K562 (cell line): ENCODE data around the gene TBX1. TPM values are rescaled to one million over a fixed set of nuclear protein-coding genes. Genes with fewer than 3 reads are reported as not detected.

Experiments used
- NR3C1 ChIP-seq: sonication (generic); formaldehyde crosslinking; IDR thresholded peaks from 2 replicates; pipeline ENCODE4 v1.8.1; 2022; ENCODE audit warnings: missing genetic modification reagents
- SRSF7 ChIP-seq: fragments of 200-400 bp; formaldehyde crosslinking; optimal IDR thresholded peaks from 2 replicates; pipeline ENCODE3; 2017; ENCODE audit warnings: mild to moderate bottlenecking, low read depth, low read length
- polyA plus RNA-seq, 8 experiments: library from polyadenylated mRNA; depleted of rRNA in 4 of 8; stranded (reverse) in 5 of 8; unstranded in 3 of 8; fragments of >200 nt; fragmentation: Nextera tagmentation in 2 of 8; fragmentation: Illumina TruSeq in 1 of 8; extraction: Ambion mirVana in 2 of 8; extraction: Trizol in 1 of 8; gene quantifications; 2 replicates each; pipeline versions ENCODE4 v1.2.1 to v1.2.3, GENCODE V29; 2011 to 2014; ENCODE audit warnings: inconsistent platforms in 1 of 8, missing spikeins in 1 of 8
- total RNA-seq, 7 experiments: library from RNA; depleted of rRNA in 6 of 7; stranded (reverse); fragments of >200 nt in 6 of 7; fragmentation: Illumina TruSeq in 2 of 7; extraction: Trizol in 2 of 7; gene quantifications; 2 replicates each; pipeline versions ENCODE4 v1.2.1 to v1.2.3, GENCODE V29; 2011 to 2021; ENCODE audit warnings: low replicate concordance in 1 of 7
- TF ChIP-seq, protein P1 (sequence below): fragments of 200-600 bp; sonication (generic); IDR thresholded peaks from one replicate; pipeline ENCODE4 v1.6.1; 2012; ENCODE audit warnings: mild to moderate bottlenecking, low read depth, low read length, inconsistent platforms
- TF ChIP-seq, protein P2 (sequence below): fragments of 250-450 bp; sonication (Bioruptor Pico); IDR thresholded peaks from 2 replicates; pipeline ENCODE4 v1.4.0; 2020
- TF ChIP-seq, protein P3 (sequence below): fragments of 450-650 bp; IDR thresholded peaks from 2 replicates; pipeline ENCODE4 v1.6.1; 2016; ENCODE audit warnings: borderline replicate concordance

TBX1 gene
- total and polyA plus RNA-seq, 9 of the 15 experiments (the other 6 are each of a cell fraction or from before 2014, with no cell fraction given), result 0.07 to 35.0 (median 3.9) TPM

DNA sequence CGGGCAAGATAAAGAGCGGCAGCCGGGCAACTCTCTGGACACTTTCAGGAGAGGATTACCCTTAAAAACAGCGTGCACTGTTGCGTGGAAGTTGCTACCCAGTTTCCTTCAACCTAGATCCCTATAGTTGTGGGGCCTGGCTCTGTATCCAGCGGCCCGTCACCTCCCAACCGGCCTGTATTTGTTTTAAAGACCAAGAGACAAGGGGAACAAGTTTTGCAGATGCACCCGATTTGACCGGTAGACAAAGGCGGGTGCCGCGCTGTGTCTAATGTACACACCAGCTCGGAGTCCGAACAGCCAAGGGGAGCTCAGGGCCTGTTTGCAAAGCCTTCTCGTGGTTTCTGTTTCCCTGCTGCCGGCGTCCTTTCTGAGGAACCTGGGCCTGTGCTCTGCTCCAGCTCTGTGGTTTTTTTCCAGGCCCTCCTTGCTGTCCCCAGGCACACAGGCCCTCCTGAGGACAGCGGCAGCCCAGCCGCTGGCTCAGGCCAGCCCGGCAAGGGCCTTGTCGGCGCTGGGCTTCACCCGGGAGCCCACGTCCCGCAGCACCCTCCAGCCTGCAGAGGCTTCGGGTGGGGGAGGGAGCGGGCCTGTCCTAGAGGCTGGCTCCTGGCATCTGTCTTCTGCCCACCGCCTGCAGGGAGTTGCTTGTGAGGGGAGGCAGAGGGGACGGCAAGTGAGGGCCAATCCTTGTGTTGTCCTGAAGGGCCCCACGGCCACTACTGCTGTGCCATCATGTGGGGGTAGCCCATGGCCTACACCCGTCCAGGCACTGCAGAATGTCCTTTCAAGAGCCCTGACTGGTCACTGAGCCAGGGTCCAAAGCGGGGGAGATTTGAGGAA lies 1.4 kb downstream of the TBX1 start (continued):
- TF ChIP-seq, protein P1, sequence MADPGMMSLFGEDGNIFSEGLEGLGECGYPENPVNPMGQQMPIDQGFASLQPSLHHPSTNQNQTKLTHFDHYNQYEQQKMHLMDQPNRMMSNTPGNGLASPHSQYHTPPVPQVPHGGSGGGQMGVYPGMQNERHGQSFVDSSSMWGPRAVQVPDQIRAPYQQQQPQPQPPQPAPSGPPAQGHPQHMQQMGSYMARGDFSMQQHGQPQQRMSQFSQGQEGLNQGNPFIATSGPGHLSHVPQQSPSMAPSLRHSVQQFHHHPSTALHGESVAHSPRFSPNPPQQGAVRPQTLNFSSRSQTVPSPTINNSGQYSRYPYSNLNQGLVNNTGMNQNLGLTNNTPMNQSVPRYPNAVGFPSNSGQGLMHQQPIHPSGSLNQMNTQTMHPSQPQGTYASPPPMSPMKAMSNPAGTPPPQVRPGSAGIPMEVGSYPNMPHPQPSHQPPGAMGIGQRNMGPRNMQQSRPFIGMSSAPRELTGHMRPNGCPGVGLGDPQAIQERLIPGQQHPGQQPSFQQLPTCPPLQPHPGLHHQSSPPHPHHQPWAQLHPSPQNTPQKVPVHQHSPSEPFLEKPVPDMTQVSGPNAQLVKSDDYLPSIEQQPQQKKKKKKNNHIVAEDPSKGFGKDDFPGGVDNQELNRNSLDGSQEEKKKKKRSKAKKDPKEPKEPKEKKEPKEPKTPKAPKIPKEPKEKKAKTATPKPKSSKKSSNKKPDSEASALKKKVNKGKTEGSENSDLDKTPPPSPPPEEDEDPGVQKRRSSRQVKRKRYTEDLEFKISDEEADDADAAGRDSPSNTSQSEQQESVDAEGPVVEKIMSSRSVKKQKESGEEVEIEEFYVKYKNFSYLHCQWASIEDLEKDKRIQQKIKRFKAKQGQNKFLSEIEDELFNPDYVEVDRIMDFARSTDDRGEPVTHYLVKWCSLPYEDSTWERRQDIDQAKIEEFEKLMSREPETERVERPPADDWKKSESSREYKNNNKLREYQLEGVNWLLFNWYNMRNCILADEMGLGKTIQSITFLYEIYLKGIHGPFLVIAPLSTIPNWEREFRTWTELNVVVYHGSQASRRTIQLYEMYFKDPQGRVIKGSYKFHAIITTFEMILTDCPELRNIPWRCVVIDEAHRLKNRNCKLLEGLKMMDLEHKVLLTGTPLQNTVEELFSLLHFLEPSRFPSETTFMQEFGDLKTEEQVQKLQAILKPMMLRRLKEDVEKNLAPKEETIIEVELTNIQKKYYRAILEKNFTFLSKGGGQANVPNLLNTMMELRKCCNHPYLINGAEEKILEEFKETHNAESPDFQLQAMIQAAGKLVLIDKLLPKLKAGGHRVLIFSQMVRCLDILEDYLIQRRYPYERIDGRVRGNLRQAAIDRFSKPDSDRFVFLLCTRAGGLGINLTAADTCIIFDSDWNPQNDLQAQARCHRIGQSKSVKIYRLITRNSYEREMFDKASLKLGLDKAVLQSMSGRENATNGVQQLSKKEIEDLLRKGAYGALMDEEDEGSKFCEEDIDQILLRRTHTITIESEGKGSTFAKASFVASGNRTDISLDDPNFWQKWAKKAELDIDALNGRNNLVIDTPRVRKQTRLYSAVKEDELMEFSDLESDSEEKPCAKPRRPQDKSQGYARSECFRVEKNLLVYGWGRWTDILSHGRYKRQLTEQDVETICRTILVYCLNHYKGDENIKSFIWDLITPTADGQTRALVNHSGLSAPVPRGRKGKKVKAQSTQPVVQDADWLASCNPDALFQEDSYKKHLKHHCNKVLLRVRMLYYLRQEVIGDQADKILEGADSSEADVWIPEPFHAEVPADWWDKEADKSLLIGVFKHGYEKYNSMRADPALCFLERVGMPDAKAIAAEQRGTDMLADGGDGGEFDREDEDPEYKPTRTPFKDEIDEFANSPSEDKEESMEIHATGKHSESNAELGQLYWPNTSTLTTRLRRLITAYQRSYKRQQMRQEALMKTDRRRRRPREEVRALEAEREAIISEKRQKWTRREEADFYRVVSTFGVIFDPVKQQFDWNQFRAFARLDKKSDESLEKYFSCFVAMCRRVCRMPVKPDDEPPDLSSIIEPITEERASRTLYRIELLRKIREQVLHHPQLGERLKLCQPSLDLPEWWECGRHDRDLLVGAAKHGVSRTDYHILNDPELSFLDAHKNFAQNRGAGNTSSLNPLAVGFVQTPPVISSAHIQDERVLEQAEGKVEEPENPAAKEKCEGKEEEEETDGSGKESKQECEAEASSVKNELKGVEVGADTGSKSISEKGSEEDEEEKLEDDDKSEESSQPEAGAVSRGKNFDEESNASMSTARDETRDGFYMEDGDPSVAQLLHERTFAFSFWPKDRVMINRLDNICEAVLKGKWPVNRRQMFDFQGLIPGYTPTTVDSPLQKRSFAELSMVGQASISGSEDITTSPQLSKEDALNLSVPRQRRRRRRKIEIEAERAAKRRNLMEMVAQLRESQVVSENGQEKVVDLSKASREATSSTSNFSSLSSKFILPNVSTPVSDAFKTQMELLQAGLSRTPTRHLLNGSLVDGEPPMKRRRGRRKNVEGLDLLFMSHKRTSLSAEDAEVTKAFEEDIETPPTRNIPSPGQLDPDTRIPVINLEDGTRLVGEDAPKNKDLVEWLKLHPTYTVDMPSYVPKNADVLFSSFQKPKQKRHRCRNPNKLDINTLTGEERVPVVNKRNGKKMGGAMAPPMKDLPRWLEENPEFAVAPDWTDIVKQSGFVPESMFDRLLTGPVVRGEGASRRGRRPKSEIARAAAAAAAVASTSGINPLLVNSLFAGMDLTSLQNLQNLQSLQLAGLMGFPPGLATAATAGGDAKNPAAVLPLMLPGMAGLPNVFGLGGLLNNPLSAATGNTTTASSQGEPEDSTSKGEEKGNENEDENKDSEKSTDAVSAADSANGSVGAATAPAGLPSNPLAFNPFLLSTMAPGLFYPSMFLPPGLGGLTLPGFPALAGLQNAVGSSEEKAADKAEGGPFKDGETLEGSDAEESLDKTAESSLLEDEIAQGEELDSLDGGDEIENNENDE, result no peak
- TF ChIP-seq NR3C1 (CRISPR knock-in tag), result no peak
- TF ChIP-seq, protein P2, sequence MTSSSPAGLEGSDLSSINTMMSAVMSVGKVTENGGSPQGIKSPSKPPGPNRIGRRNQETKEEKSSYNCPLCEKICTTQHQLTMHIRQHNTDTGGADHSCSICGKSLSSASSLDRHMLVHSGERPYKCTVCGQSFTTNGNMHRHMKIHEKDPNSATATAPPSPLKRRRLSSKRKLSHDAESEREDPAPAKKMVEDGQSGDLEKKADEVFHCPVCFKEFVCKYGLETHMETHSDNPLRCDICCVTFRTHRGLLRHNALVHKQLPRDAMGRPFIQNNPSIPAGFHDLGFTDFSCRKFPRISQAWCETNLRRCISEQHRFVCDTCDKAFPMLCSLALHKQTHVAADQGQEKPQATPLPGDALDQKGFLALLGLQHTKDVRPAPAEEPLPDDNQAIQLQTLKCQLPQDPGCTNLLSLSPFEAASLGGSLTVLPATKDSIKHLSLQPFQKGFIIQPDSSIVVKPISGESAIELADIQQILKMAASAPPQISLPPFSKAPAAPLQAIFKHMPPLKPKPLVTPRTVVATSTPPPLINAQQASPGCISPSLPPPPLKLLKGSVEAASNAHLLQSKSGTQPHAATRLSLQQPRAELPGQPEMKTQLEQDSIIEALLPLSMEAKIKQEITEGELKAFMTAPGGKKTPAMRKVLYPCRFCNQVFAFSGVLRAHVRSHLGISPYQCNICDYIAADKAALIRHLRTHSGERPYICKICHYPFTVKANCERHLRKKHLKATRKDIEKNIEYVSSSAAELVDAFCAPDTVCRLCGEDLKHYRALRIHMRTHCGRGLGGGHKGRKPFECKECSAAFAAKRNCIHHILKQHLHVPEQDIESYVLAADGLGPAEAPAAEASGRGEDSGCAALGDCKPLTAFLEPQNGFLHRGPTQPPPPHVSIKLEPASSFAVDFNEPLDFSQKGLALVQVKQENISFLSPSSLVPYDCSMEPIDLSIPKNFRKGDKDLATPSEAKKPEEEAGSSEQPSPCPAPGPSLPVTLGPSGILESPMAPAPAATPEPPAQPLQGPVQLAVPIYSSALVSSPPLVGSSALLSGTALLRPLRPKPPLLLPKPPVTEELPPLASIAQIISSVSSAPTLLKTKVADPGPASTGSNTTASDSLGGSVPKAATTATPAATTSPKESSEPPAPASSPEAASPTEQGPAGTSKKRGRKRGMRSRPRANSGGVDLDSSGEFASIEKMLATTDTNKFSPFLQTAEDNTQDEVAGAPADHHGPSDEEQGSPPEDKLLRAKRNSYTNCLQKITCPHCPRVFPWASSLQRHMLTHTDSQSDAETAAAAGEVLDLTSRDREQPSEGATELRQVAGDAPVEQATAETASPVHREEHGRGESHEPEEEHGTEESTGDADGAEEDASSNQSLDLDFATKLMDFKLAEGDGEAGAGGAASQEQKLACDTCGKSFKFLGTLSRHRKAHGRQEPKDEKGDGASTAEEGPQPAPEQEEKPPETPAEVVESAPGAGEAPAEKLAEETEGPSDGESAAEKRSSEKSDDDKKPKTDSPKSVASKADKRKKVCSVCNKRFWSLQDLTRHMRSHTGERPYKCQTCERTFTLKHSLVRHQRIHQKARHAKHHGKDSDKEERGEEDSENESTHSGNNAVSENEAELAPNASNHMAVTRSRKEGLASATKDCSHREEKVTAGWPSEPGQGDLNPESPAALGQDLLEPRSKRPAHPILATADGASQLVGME (CRISPR knock-in tag), result 0 out of 2 replicates have a peak, but pooled peaks have one; percentile 31
- TF ChIP-seq, protein P3, sequence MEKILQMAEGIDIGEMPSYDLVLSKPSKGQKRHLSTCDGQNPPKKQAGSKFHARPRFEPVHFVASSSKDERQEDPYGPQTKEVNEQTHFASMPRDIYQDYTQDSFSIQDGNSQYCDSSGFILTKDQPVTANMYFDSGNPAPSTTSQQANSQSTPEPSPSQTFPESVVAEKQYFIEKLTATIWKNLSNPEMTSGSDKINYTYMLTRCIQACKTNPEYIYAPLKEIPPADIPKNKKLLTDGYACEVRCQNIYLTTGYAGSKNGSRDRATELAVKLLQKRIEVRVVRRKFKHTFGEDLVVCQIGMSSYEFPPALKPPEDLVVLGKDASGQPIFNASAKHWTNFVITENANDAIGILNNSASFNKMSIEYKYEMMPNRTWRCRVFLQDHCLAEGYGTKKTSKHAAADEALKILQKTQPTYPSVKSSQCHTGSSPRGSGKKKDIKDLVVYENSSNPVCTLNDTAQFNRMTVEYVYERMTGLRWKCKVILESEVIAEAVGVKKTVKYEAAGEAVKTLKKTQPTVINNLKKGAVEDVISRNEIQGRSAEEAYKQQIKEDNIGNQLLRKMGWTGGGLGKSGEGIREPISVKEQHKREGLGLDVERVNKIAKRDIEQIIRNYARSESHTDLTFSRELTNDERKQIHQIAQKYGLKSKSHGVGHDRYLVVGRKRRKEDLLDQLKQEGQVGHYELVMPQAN, result no peak
- no peak for TF ChIP-seq SRSF7
